ENCODE measurements around the gene MKI67. TPM values are rescaled to one million over a fixed set of nuclear protein-coding genes. Genes with fewer than 3 reads are reported as not detected.

MKI67 gene
- total and polyA plus RNA-seq, 2 of the 13 experiments (the other 11 are each of a cell fraction or from before 2014, with no cell fraction given), result 6.7 to 22.9 TPM

- Histone ChIP-seq H3K9ac (ENCODE audit: insufficient read depth, low read depth, low read length) (no peak overlapping the region), H3K27me3 (ENCODE audit: control insufficient read depth in 1 of 2, insufficient read depth in 2 of 2, low read length in 2 of 2) (peaks cover 0 to 24% of the 10 kb centered on the region in 2 experiments; a peak in 3 of 5 replicates), H3K4me3 (replicated peaks in 1 of 3; ENCODE audit: insufficient read depth in 1 of 3, low read depth in 2 of 3, low read length in 3 of 3) (no peak overlapping the region), H4K20me1 (ENCODE audit: insufficient read depth, low read length) (no peaks in the 10 kb centered on the region), H3K27ac (ENCODE audit: extremely low read length, insufficient read depth, low read length) (no peak overlapping the region), H2AFZ (ENCODE audit: low read length) (no peak overlapping the region), H3K4me1 (ENCODE audit: insufficient read depth, low read length) (peaks cover 16% of the 10 kb centered on the region), H3K79me2 (ENCODE audit: insufficient read depth, low read length) (no peaks in the 10 kb centered on the region), H3K9me3 (ENCODE audit: low read length) (no peaks in the 10 kb centered on the region), H3K36me3 (replicated peaks in 1 of 2; ENCODE audit: control insufficient read depth in 1 of 2, insufficient read depth in 2 of 2, low read length in 2 of 2) (no peaks in the 10 kb centered on the region), H3K4me2 (ENCODE audit: low read depth, low read length) (no peak overlapping the region)
- in situ Hi-C loops (cut with HindIII; ENCODE audit: extremely low pct_ligation_motif_present, low pct_unique_long_range_greater_than_20kb), result loop anchor here (25.0 kb wide), 1 partner anchor 453 kb away; no protein-coding TSS in a partner anchor
- TF ChIP-seq EP300 (IDR thresholded peaks at IDR 0.05; ENCODE audit: low read depth in 2 of 2, low read length in 2 of 2) (no peak), EP300 (CRISPR knock-in tag; IDR thresholded peaks at IDR 0.05; ENCODE audit: borderline replicate concordance) (no peak), GABPB1 (CRISPR knock-in tag; IDR thresholded peaks at IDR 0.05) (no peak), CC2D1A (CRISPR knock-in tag; IDR thresholded peaks at IDR 0.05) (no peak)
- ChIA-PET CTCF (ENCODE audit: low intra/inter-chr PET ratio, low total read pairs) (no interaction called here), POLR2A (no interaction called here)
- intact Hi-C loops (cut with micrococcal nuclease; ENCODE audit: unreplicated experiment), result no loop called here
- BruUV-seq (replicated peaks), result no TSS peak
- WGBS (ENCODE audit: low lambda C conversion rate), result 53% methylated on average over 10 of the region's 10 CpGs
- ATAC-seq (no peak), FAIRE-seq (no peak), DNase-seq (ENCODE audit: low spot score) (no peak)
Observed at GRCh38 chr10:128084364-128084763, 41.9 kb downstream of the MKI67 start.

- ATAC-seq (no peak), FAIRE-seq (no peak)
- CTCF ChIA-PET (ENCODE audit: low intra/inter-chr PET ratio, low total read pairs), result no interaction called here
Observed at GRCh38 chr10:128083191-128083895, 42.9 kb downstream of the MKI67 start.

More at GRCh38 chr10:128083191-128083895, 42.9 kb downstream of the MKI67 start:
- intact Hi-C loops (cut with micrococcal nuclease; ENCODE audit: unreplicated experiment), result no loop called here
- no TSS peak for BruUV-seq (replicated peaks)
- no peak overlapping the region for H2AFZ ChIP-seq (ENCODE audit: low read length)
- H4K20me1 ChIP-seq (ENCODE audit: insufficient read depth, low read length), result no peaks in the 10 kb centered on the region
- in situ Hi-C loops (cut with HindIII; ENCODE audit: extremely low pct_ligation_motif_present, low pct_unique_long_range_greater_than_20kb), result loop anchor here (25.0 kb wide), 1 partner anchor 454 kb away; no protein-coding TSS in a partner anchor
- H3K4me3 ChIP-seq (replicated peaks in 1 of 3; ENCODE audit: insufficient read depth in 1 of 3, low read depth in 2 of 3, low read length in 3 of 3), result no peak overlapping the region
- TF ChIP-seq ZBTB44 (CRISPR knock-in tag; IDR thresholded peaks at IDR 0.05), result no peak
- TF ChIP-seq HMG20B (CRISPR knock-in tag; conservative IDR thresholded peaks at IDR 0.05), result no peak
- TF ChIP-seq ATF1 (CRISPR knock-in tag; IDR thresholded peaks at IDR 0.05), result no peak
- peaks cover 0 to 28% of the 10 kb centered on the region in 2 experiments; a peak in 3 of 5 replicates for H3K27me3 ChIP-seq (ENCODE audit: control insufficient read depth in 1 of 2, insufficient read depth in 2 of 2, low read length in 2 of 2)
- POLR2A ChIA-PET, result no interaction called here
- H3K9me3 ChIP-seq (ENCODE audit: low read length), result no peaks in the 10 kb centered on the region
- no peak overlapping the region for H3K27ac ChIP-seq (ENCODE audit: extremely low read length, insufficient read depth, low read length)
- 31% methylated on average over 14 of the region's 15 CpGs for WGBS (ENCODE audit: low lambda C conversion rate)
- no peak for DNase-seq (ENCODE audit: low spot score)
- no peak overlapping the region for H3K9ac ChIP-seq (ENCODE audit: insufficient read depth, low read depth, low read length)
- H3K36me3 ChIP-seq (replicated peaks in 1 of 2; ENCODE audit: control insufficient read depth in 1 of 2, insufficient read depth in 2 of 2, low read length in 2 of 2), result no peaks in the 10 kb centered on the region
- H3K4me1 ChIP-seq (ENCODE audit: insufficient read depth, low read length), result peaks cover 16% of the 10 kb centered on the region
- no peaks in the 10 kb centered on the region for H3K79me2 ChIP-seq (ENCODE audit: insufficient read depth, low read length)
- H3K4me2 ChIP-seq (ENCODE audit: low read depth, low read length), result no peak overlapping the region
